B cell (primary cell): ENCODE results near the gene ZNF384. TPM values are rescaled to one million over a fixed set of nuclear protein-coding genes. Genes with fewer than 3 reads are reported as not detected.

Experiments
- ATAC-seq: fragments of 200-7000 bp; cut with Tn5 transposase; one replicate; pipeline ENCODE4 v1.10.0; 2021; ENCODE audit warnings: low read depth, mild to moderate bottlenecking, moderate number of reproducible peaks, moderate library complexity
- CTCF ChIA-PET: fragments of 350-600 bp; sonication (Branson Sonifier 250); formaldehyde crosslinking; loops from one replicate; lab custom pipeline; 2021; ENCODE audit warnings: antibody characterized with exemption, inconsistent platforms; lab: Charles Lee
- POLR2A ChIA-PET: fragments of 350-600 bp; sonication (Branson Sonifier 250); formaldehyde crosslinking; loops from one replicate; lab custom pipeline; 2021; ENCODE audit warnings: antibody characterized with exemption; lab: Charles Lee
- DNase-seq: peaks from one replicate; pipeline ENCODE4 v3.0.0; 2013
- H2AFZ ChIP-seq: 2 replicates; pipeline ENCODE4 v1.6.1; 2012; ENCODE audit warnings: mild to moderate bottlenecking, low read depth, low read length; ENCODE audit not compliant: insufficient read depth, poor library complexity, severe bottlenecking
- H3K27ac ChIP-seq, 2 donors: 1 replicate in 1 of 2; 2 replicates in 1 of 2; pipeline ENCODE4 v1.5.1; 2012 to 2013; ENCODE audit warnings: low read length in 2 of 2, mild to moderate bottlenecking in 2 of 2, moderate library complexity in 1 of 2
- H3K27me3 ChIP-seq, 4 experiments: fragments of 200-600 bp in 1 of 4; sonication (generic) in 1 of 4; replicated peaks in 1 of 4; 1 replicate in 2 of 4; 2 replicates in 2 of 4; pipeline versions ENCODE4 v1.6.1 to v1.7.0; 2013 to 2016; ENCODE audit warnings: low read length in 3 of 4, mild to moderate bottlenecking in 2 of 4, mixed read lengths in 1 of 4, moderate library complexity in 1 of 4; ENCODE audit not compliant: insufficient read depth in 4 of 4, control insufficient read depth in 3 of 4; ENCODE audit errors: control extremely low read depth in 1 of 4
- H3K36me3 ChIP-seq, 2 experiments: replicated peaks in 1 of 2; 1 replicate in 1 of 2; 2 replicates in 1 of 2; pipeline versions ENCODE4 v1.6.1 to v1.7.1; 2013; ENCODE audit warnings: low read length in 1 of 2; ENCODE audit not compliant: insufficient read depth in 2 of 2, control insufficient read depth in 1 of 2; ENCODE audit errors: control extremely low read depth in 1 of 2, extremely low read depth in 1 of 2
- H3K4me1 ChIP-seq, 2 donors: fragments of 200-600 bp in 1 of 2; sonication (generic) in 1 of 2; 1 replicate in 1 of 2; 2 replicates in 1 of 2; pipeline versions ENCODE4 v1.5.1 to v1.6.1; 2013 to 2017; ENCODE audit warnings: low read length in 2 of 2; ENCODE audit not compliant: control insufficient read depth in 2 of 2, insufficient read depth in 2 of 2
- H3K4me2 ChIP-seq: replicated peaks from 2 replicates; pipeline ENCODE3; 2012; ENCODE audit warnings: mild to moderate bottlenecking, low read depth, low read length; ENCODE audit not compliant: poor library complexity, severe bottlenecking
- H3K4me3 ChIP-seq, 5 experiments: fragments of 200-600 bp in 1 of 5; sonication (generic) in 1 of 5; 1 replicate in 3 of 5; 2 replicates in 2 of 5; pipeline versions ENCODE4 v1.5.1 to v1.7.0; 2011 to 2016; ENCODE audit warnings: low read length in 4 of 5, mild to moderate bottlenecking in 4 of 5, low read depth in 2 of 5, control low read depth in 1 of 5, moderate library complexity in 1 of 5; ENCODE audit not compliant: insufficient read depth in 1 of 5; ENCODE audit errors: control extremely low read depth in 1 of 5, extremely low read depth in 1 of 5
- H3K79me2 ChIP-seq: fragments of 200-600 bp; sonication (generic); one replicate; pipeline ENCODE4 v1.6.0; 2016; ENCODE audit warnings: low read length; ENCODE audit not compliant: control insufficient read depth, insufficient read depth
- H3K9ac ChIP-seq: fragments of 200-600 bp; sonication (generic); 2 replicates; pipeline ENCODE4 v1.6.1; 2017; ENCODE audit warnings: mild to moderate bottlenecking, low read length, moderate library complexity
- H3K9me3 ChIP-seq, 3 donors: one replicate each; pipeline versions ENCODE4 v1.6.1 to v1.7.1; 2013; ENCODE audit warnings: low read length in 2 of 3; ENCODE audit not compliant: control insufficient read depth in 2 of 3, insufficient read depth in 1 of 3; ENCODE audit errors: control extremely low read depth in 1 of 3
- H4K20me1 ChIP-seq: 2 replicates; pipeline ENCODE4 v1.6.0; 2012; ENCODE audit warnings: mild to moderate bottlenecking, low read length; ENCODE audit not compliant: insufficient read depth, control insufficient read depth, poor library complexity, severe bottlenecking
- H3K27ac Mint-ChIP-seq: one replicate; pipeline ENCODE4 v1.8.0; 2021; ENCODE audit warnings: mixed read lengths
- H3K27me3 Mint-ChIP-seq: one replicate; pipeline ENCODE4 v1.8.0; 2021; ENCODE audit warnings: mixed read lengths
- H3K4me1 Mint-ChIP-seq: one replicate; pipeline ENCODE4 v1.8.0; 2021; ENCODE audit warnings: mixed read lengths
- H3K4me3 Mint-ChIP-seq: one replicate; pipeline ENCODE4 v1.8.0; 2021; ENCODE audit warnings: mixed read lengths
- H3K9me3 Mint-ChIP-seq: one replicate; pipeline ENCODE4 v1.8.0; 2022; ENCODE audit warnings: mixed read lengths; ENCODE audit not compliant: insufficient read depth
- CTCF ChIP-seq: fragments of 200-600 bp; IDR thresholded peaks from one replicate; pipeline ENCODE4 v1.8.0; 2022; ENCODE audit warnings: antibody characterized with exemption, mild to moderate bottlenecking
- EZH2 ChIP-seq: IDR thresholded peaks from 2 replicates; pipeline ENCODE4 v1.6.1; 2012; ENCODE audit warnings: borderline replicate concordance, low read depth, mild to moderate bottlenecking, moderate library complexity, low read length; ENCODE audit not compliant: insufficient read depth, poor library complexity, severe bottlenecking
- WGBS: methylation state at CpG from one replicate; pipeline ENCODE4 v1.1.5; 2013; ENCODE audit warnings: missing lambda C conversion rate; ENCODE audit not compliant: insufficient coverage; 5-methylcytosine and 5-hydroxymethylcytosine counted together
- intact Hi-C: fragments of 100-400 bp; cut with micrococcal nuclease; formaldehyde crosslinking; loops from one replicate; pipeline ENCODE4 v1.10.0; 2022
- polyA plus RNA-seq: library from polyadenylated mRNA; depleted of rRNA; stranded (reverse); fragments of >200 nt; gene quantifications from 2 replicates; pipeline ENCODE4 v1.2.3, GENCODE V29; 2012
- total RNA-seq, 2 donors: library from RNA; stranded (reverse); fragments of 120-200 nt in 1 of 2; gene quantifications; 1 replicate in 1 of 2; 2 replicates in 1 of 2; pipeline versions ENCODE4 v1.2.3 to v1.2.4, GENCODE V29; 2013 to 2022

ZNF384 gene
- total and polyA plus RNA-seq, 2 donors (not counting 1 experiment from before 2014, with no cell fraction given), result 83.4 to 108 TPM

- Histone ChIP-seq H3K27ac (peak overlapping the region; percentile 81 to 86), H3K9me3 (no peaks in the 10 kb centered on the region), H3K27me3 (no peaks in the 10 kb centered on the region), H3K9ac (peak overlapping the region; percentile 64), H3K36me3 (peaks cover 2 to 24% of the 10 kb centered on the region in 2 experiments), H3K4me3 (peak overlapping the region; percentile 53 to 63 (median 63)), H3K4me2 (peak overlapping the region; percentile 79), H4K20me1 (no peaks in the 10 kb centered on the region), H3K79me2 (peaks cover 13% of the 10 kb centered on the region), H3K4me1 (peaks cover 13 to 17% of the 10 kb centered on the region in 2 donors), H2AFZ (peak overlapping the region; percentile 91)
- intact Hi-C loops, result loop anchor here (1.0 to 2.0 kb wide), 6 partner anchors 28 to 149 kb away; partner anchors contain the start of genes CHD4, ING4, MLF2 and SPSB2
- 7% methylated on average over 8 of the region's 10 CpGs for WGBS
- Mint-ChIP-seq H3K27me3 (no peaks in the 10 kb centered on the region), H3K27ac (peak overlapping the region; percentile 94), H3K4me3 (peak overlapping the region; percentile 91), H3K9me3 (no peaks in the 10 kb centered on the region), H3K4me1 (peaks cover 19% of the 10 kb centered on the region)
- DNase-seq (no peak), ATAC-seq (peak; percentile 7)
- ChIA-PET POLR2A (interaction anchor here (0.7 to 2.2 kb wide), 15 partner anchors 21 to 253 kb away, joined by 3 to 51 read pairs (median 5); partner anchors contain the start of genes C12orf57, CDCA3, MLF2 and NOP2), CTCF (interaction anchor here (0.7 to 3.6 kb wide), 17 partner anchors 10 to 301 kb away, joined by 3 to 34 read pairs (median 5); partner anchors contain the start of genes MLF2, NOP2, PTMS and SPSB2)
- TF ChIP-seq CTCF, result no peak
- no peak for TF ChIP-seq EZH2
These were observed 35.2 kb upstream of the ZNF384 start for GRCh38 chr12:6724409-6724797.
